K562 (cell line): ENCODE results near the gene SLC22A3. TPM values are rescaled to one million over a fixed set of nuclear protein-coding genes. Genes with fewer than 3 reads are reported as not detected.

Source experiments
- ATAC-seq: fragments of 200-7000 bp; cut with Tn5 transposase; 3 replicates; pipeline ENCODE4 v1.9.1; 2020; ENCODE audit warnings: moderate library complexity
- BruUV-seq: library from RNA; stranded (reverse); fragments of 400-500 nt; replicated peaks from 2 replicates; lab custom pipeline; 2021; lab: Mats Ljungman, UMichigan
- CTCF ChIA-PET: fragments of 300-600 bp; formaldehyde crosslinking; extraction: SDS; loops from one replicate; lab custom pipeline; 2021; ENCODE audit warnings: low intra/inter-chr PET ratio; lab: Yijun Ruan, JAX
- POLR2A ChIA-PET: fragments of 300-600, 350-650 bp; sonication (Branson Sonifier 250); formaldehyde crosslinking; extraction: SDS; loops from one replicate; lab custom pipeline; 2021; ENCODE audit warnings: antibody characterized with exemption, inconsistent platforms; lab: Yijun Ruan, JAX
- DNase-seq, 4 experiments: peaks; one replicate each; pipeline versions ENCODE4 v3.0.0 to v3.0.0-alpha.2; 2011 to 2018; ENCODE audit warnings: low spot score in 3 of 4, mixed read lengths in 3 of 4; ENCODE audit errors: extremely low read depth in 1 of 4
- FAIRE-seq: peaks from 2 replicates; lab custom pipeline; 2011; peaks lifted over from hg19 to GRCh38; lab: Jason Lieb, UNC
- H2AFZ ChIP-seq: 2 replicates; pipeline ENCODE4 v1.6.0; 2011; ENCODE audit warnings: low read depth, low read length, control low read depth, inconsistent platforms
- H3K27ac ChIP-seq: fragments of 200-600 bp; 3 replicates; pipeline ENCODE4 v1.8.0; 2011; ENCODE audit warnings: low read depth, mild to moderate bottlenecking, control low read depth, inconsistent platforms, low read length, moderate library complexity, mixed read lengths; ENCODE audit errors: extremely low read depth
- H3K27me3 ChIP-seq, 2 experiments: fragments of 300-600 bp in 1 of 2; 2 replicates in 1 of 2; 3 replicates in 1 of 2; pipeline versions ENCODE4 v1.6.0 to v1.8.0; 2011; ENCODE audit warnings: inconsistent platforms in 2 of 2, low read length in 2 of 2, mild to moderate bottlenecking in 1 of 2, mixed read lengths in 1 of 2, moderate library complexity in 1 of 2; ENCODE audit not compliant: control insufficient read depth in 2 of 2, insufficient read depth in 2 of 2
- H3K36me3 ChIP-seq: fragments of 300-600 bp; 3 replicates; pipeline ENCODE4 v1.8.0; 2011; ENCODE audit warnings: mild to moderate bottlenecking, low read length, inconsistent platforms; ENCODE audit not compliant: control insufficient read depth, insufficient read depth
- H3K4me1 ChIP-seq, 2 experiments: fragments of 200-600 bp in 1 of 2; replicated peaks in 1 of 2; 2 replicates in 1 of 2; 3 replicates in 1 of 2; pipeline versions ENCODE4 v1.5.1 to v1.8.0; 2011; ENCODE audit warnings: inconsistent platforms in 2 of 2, low read length in 2 of 2, mild to moderate bottlenecking in 1 of 2, mixed read lengths in 1 of 2, moderate library complexity in 1 of 2; ENCODE audit not compliant: control insufficient read depth in 2 of 2, insufficient read depth in 2 of 2
- H3K4me2 ChIP-seq: 2 replicates; pipeline ENCODE4 v1.6.1; 2011; ENCODE audit warnings: low read length, control low read depth, inconsistent platforms, mixed read lengths; ENCODE audit not compliant: insufficient read depth
- H3K4me3 ChIP-seq: fragments of 200-600 bp; sonication (generic), shearing (Covaris generic); 2 replicates; pipeline ENCODE4 v1.5.1; 2016; ENCODE audit warnings: control low read depth, inconsistent platforms
- H3K79me2 ChIP-seq: fragments of 200-600 bp; 3 replicates; pipeline ENCODE4 v1.8.0; 2011; ENCODE audit warnings: low read length, inconsistent platforms; ENCODE audit not compliant: control insufficient read depth, insufficient read depth
- H3K9ac ChIP-seq, 2 experiments: 2 replicates each; pipeline versions ENCODE4 v1.6.0 to v1.6.1; 2011; ENCODE audit warnings: low read depth in 2 of 2, low read length in 2 of 2, control low read depth in 1 of 2, inconsistent platforms in 1 of 2, mild to moderate bottlenecking in 1 of 2, mixed read lengths in 1 of 2; ENCODE audit not compliant: insufficient read depth in 1 of 2
- H3K9me1 ChIP-seq: one replicate; pipeline ENCODE4 v1.6.0; 2011; ENCODE audit warnings: inconsistent platforms, mild to moderate bottlenecking, low read length, moderate library complexity; ENCODE audit not compliant: control insufficient read depth, insufficient read depth
- H3K9me3 ChIP-seq: replicated peaks from 2 replicates; pipeline ENCODE4 v1.5.1; 2011; ENCODE audit warnings: low read depth, low read length, inconsistent platforms; ENCODE audit not compliant: control insufficient read depth, insufficient read depth
- H4K20me1 ChIP-seq: replicated peaks from 2 replicates; pipeline ENCODE4 v1.6.1; 2011; ENCODE audit warnings: low read length, inconsistent platforms, mixed read lengths; ENCODE audit not compliant: control insufficient read depth, insufficient read depth
- EHMT2 ChIP-seq: fragments of 450-650 bp; IDR thresholded peaks from 2 replicates; pipeline ENCODE4 v1.6.1; 2018; ENCODE audit warnings: antibody characterized with exemption
- FOXA3 ChIP-seq, 2 experiments: fragments of 450-650 bp in 1 of 2; sonication (generic) in 1 of 2; formaldehyde crosslinking; IDR thresholded peaks in 1 of 2; conservative IDR thresholded peaks in 1 of 2; 2 replicates each; pipeline versions ENCODE4 v1.4.0 to v1.8.0; 2020 to 2022; ENCODE audit warnings: mild to moderate bottlenecking in 2 of 2, missing genetic modification reagents in 1 of 2
- FUS ChIP-seq: fragments of 200-400 bp; formaldehyde crosslinking; optimal IDR thresholded peaks from 2 replicates; pipeline ENCODE3; 2017; ENCODE audit warnings: low read depth, low read length
- HMGXB4 ChIP-seq: sonication (generic); formaldehyde crosslinking; IDR thresholded peaks from 2 replicates; pipeline ENCODE4 v1.8.1; 2023; ENCODE audit warnings: mild to moderate bottlenecking, missing genetic modification reagents
- IFI16 ChIP-seq: fragments of 250-450 bp; sonication (Bioruptor Pico); IDR thresholded peaks from 2 replicates; pipeline ENCODE4 v2.1.2; 2022; ENCODE audit warnings: mild to moderate bottlenecking, inconsistent platforms
- NELFE ChIP-seq: IDR thresholded peaks from 2 replicates; pipeline ENCODE4 v1.6.1; 2011; ENCODE audit warnings: mild to moderate bottlenecking; ENCODE audit not compliant: insufficient read depth, insufficient read length
- NFATC3 ChIP-seq: fragments of 450-650 bp; IDR thresholded peaks from 2 replicates; pipeline ENCODE4 v1.6.1; 2017; ENCODE audit warnings: mild to moderate bottlenecking
- POU5F1 ChIP-seq: fragments of 150-350 bp; IDR thresholded peaks from 2 replicates; pipeline ENCODE4 v1.6.1; 2014; ENCODE audit warnings: borderline replicate concordance, low read length, low read depth, mild to moderate bottlenecking; ENCODE audit not compliant: partially characterized antibody
- RFX7 ChIP-seq: fragments of 250-450 bp; sonication (Bioruptor Pico); IDR thresholded peaks from 2 replicates; pipeline ENCODE4 v1.5.1; 2021; ENCODE audit warnings: mild to moderate bottlenecking
- TAF7 ChIP-seq: fragments of 450-650 bp; IDR thresholded peaks from 2 replicates; pipeline ENCODE4 v1.6.1; 2016; ENCODE audit warnings: missing genetic modification characterization, missing compliant biosample characterization
- TEAD4 ChIP-seq, 2 experiments: sonication (generic) in 1 of 2; formaldehyde crosslinking in 1 of 2; IDR thresholded peaks; 2 replicates each; pipeline versions ENCODE4 v1.6.1 to v1.8.0; 2012 to 2022; ENCODE audit warnings: borderline replicate concordance in 1 of 2, inconsistent platforms in 1 of 2, low read length in 1 of 2, mild to moderate bottlenecking in 1 of 2, missing genetic modification reagents in 1 of 2
- TFAM ChIP-seq: fragments of 250-450 bp; sonication (Bioruptor Pico); conservative IDR thresholded peaks from 2 replicates; pipeline ENCODE4 v1.5.0; 2021; ENCODE audit warnings: mild to moderate bottlenecking, moderate library complexity
- ZNF41 ChIP-seq: fragments of 250-450 bp; sonication (Bioruptor Pico); conservative IDR thresholded peaks from 2 replicates; pipeline ENCODE4 v1.4.0; 2020; ENCODE audit warnings: mild to moderate bottlenecking
- ZZZ3 ChIP-seq: fragments of 450-650 bp; IDR thresholded peaks from 2 replicates; pipeline ENCODE4 v1.6.1; 2016; ENCODE audit warnings: antibody characterized with exemption, mild to moderate bottlenecking, moderate library complexity
- WGBS: fragments of 100-300 bp; shearing (Covaris generic); methylation state at CpG from one replicate; pipeline ENCODE4 v1.1.6; 2016; ENCODE audit warnings: low coverage, mixed read lengths; ENCODE audit not compliant: insufficient coverage; ENCODE audit errors: missing lambda C conversion rate; 5-methylcytosine and 5-hydroxymethylcytosine counted together
- in situ Hi-C: fragments of 300-500 bp; cut with MboI; formaldehyde crosslinking; loops from 4 replicates; pipeline ENCODE4 v1.15.0; 2018; ENCODE audit warnings: inconsistent platforms, mixed read lengths
- intact Hi-C: fragments of 100-400 bp; cut with micrococcal nuclease; formaldehyde crosslinking; loops from 2 replicates; pipeline ENCODE4 v1.14.2; 2022
- polyA plus RNA-seq, 8 experiments: library from polyadenylated mRNA; depleted of rRNA in 4 of 8; stranded (reverse) in 5 of 8; unstranded in 3 of 8; fragments of >200 nt; fragmentation: Nextera tagmentation in 2 of 8; fragmentation: Illumina TruSeq in 1 of 8; extraction: Ambion mirVana in 2 of 8; extraction: Trizol in 1 of 8; gene quantifications; 2 replicates each; pipeline versions ENCODE4 v1.2.1 to v1.2.3, GENCODE V29; 2011 to 2014; ENCODE audit warnings: inconsistent platforms in 1 of 8, missing spikeins in 1 of 8
- total RNA-seq, 7 experiments: library from RNA; depleted of rRNA in 6 of 7; stranded (reverse); fragments of >200 nt in 6 of 7; fragmentation: Illumina TruSeq in 2 of 7; extraction: Trizol in 2 of 7; gene quantifications; 2 replicates each; pipeline versions ENCODE4 v1.2.1 to v1.2.3, GENCODE V29; 2011 to 2021; ENCODE audit warnings: low replicate concordance in 1 of 7

Gene SLC22A3
- total and polyA plus RNA-seq, 9 of the 15 experiments (the other 6 are each of a cell fraction or from before 2014, with no cell fraction given): not detected

- ChIA-PET CTCF (no interaction called here), POLR2A (interaction anchor here (1.0 kb wide), 1 partner anchor 11 kb away, joined by 3 read pairs; no protein-coding TSS in a partner anchor)
- no peaks in the 10 kb centered on the region for H4K20me1 ChIP-seq
- FAIRE-seq (no peak), DNase-seq (no peak), ATAC-seq (no peak)
- no peaks in the 10 kb centered on the region for H3K4me1 ChIP-seq
- TF ChIP-seq RFX7 (CRISPR knock-in tag): no peak
- TF ChIP-seq FOXA3 (CRISPR knock-in tag; conservative IDR thresholded peaks at IDR 0.05 in 1 of 2, IDR thresholded peaks at IDR 0.05 in 1 of 2): no peak
- no peak for TF ChIP-seq POU5F1
- TF ChIP-seq NFATC3: no peak
- no peak for TF ChIP-seq NELFE
- TF ChIP-seq TFAM (CRISPR knock-in tag): no peak
- TF ChIP-seq IFI16: no peak
- TF ChIP-seq HMGXB4 (CRISPR knock-in tag): no peak
- no peak for TF ChIP-seq EHMT2
- TF ChIP-seq ZNF41 (CRISPR knock-in tag): no peak
- no peak for TF ChIP-seq FUS
- TF ChIP-seq TEAD4 (IDR thresholded peaks at IDR 0.05; ENCODE audit: low read length): no peak
- TF ChIP-seq TEAD4 (CRISPR knock-in tag; IDR thresholded peaks at IDR 0.05; ENCODE audit: borderline replicate concordance): no peak
- TF ChIP-seq TAF7 (tag): no peak
- no peak for TF ChIP-seq ZZZ3
- no peak overlapping the region for H3K4me3 ChIP-seq
- no peak overlapping the region for H3K4me2 ChIP-seq
- H3K27ac ChIP-seq: no peak overlapping the region
- no peaks in the 10 kb centered on the region for H3K9me1 ChIP-seq
- no peak overlapping the region for H2AFZ ChIP-seq
- no peaks in the 10 kb centered on the region for H3K9me3 ChIP-seq
- no TSS peak for BruUV-seq
- in situ Hi-C loops (no loop called here), intact Hi-C loops (no loop called here)
- H3K79me2 ChIP-seq: no peaks in the 10 kb centered on the region
- no peaks in the 10 kb centered on the region for H3K36me3 ChIP-seq
- H3K27me3 ChIP-seq: peaks cover 9 to 18% of the 10 kb centered on the region in 2 experiments; a peak in 4 of 5 replicates
- 4% methylated on average over 5 of the region's 5 CpGs for WGBS
- no peak overlapping the region for H3K9ac ChIP-seq
Observed at GRCh38 chr6:160421854-160422253, 73.7 kb downstream of the SLC22A3 start.
